Activated T-helper 1 cell treated with Interleukin-2 at 50 U/mL for 16 hours (primary cell): ENCODE measurements around the gene NUP35.

Source experiments
- DNase-seq: peaks from one replicate; pipeline ENCODE4 v3.0.0-alpha.2; 2020; ENCODE audit warnings: low read depth

Gene NUP35

GRCh38 chr2:183124222-183124956 lies at the start of gene NUP35:
TSS of gene NUP35 (plus strand) at chr2:183124443. CDS start at chr2:183124458, 15 bp downstream.
- peak; percentile 70 for DNase-seq

GRCh38 chr2:183078163-183078463 lies 46.1 kb upstream of the NUP35 start:
- no peak for DNase-seq

GRCh38 chr2:183078464-183079138 lies 45.6 kb upstream of the NUP35 start, which contains the start of gene DUSP19:
TSS of gene DUSP19 (plus strand) at chr2:183078747. CDS start at chr2:183078934, 187 bp downstream.
- DNase-seq = peak; percentile 58

- DNase-seq = no peak
Observed at GRCh38 chr2:183079139-183079775, 45.0 kb upstream of the NUP35 start.

- DNase-seq = no peak
Observed at GRCh38 chr2:183081911-183082310, 42.3 kb upstream of the NUP35 start.

GRCh38 chr2:183088061-183088460 lies 36.2 kb upstream of the NUP35 start:
- no peak for DNase-seq

GRCh38 chr2:183089192-183089851 lies 34.9 kb upstream of the NUP35 start:
- DNase-seq = no peak

GRCh38 chr2:183091318-183091953 lies 32.8 kb upstream of the NUP35 start:
- DNase-seq = no peak

GRCh38 chr2:183091954-183092345 lies 32.3 kb upstream of the NUP35 start:
- DNase-seq = no peak

- DNase-seq = no peak
Observed at GRCh38 chr2:183093857-183094657, 30.2 kb upstream of the NUP35 start.

GRCh38 chr2:183105402-183106134 lies 18.7 kb upstream of the NUP35 start:
- no peak for DNase-seq

GRCh38 chr2:183112577-183112976 lies 11.7 kb upstream of the NUP35 start:
- no peak for DNase-seq

GRCh38 chr2:183113630-183114029 lies 10.6 kb upstream of the NUP35 start:
- DNase-seq = no peak

- DNase-seq = no peak
Observed at GRCh38 chr2:183117226-183117625, 7.0 kb upstream of the NUP35 start.

GRCh38 chr2:183123117-183123958 lies 905 bp upstream of the NUP35 start:
- no peak for DNase-seq

GRCh38 chr2:183123959-183124221 lies 353 bp upstream of the NUP35 start:
- DNase-seq = no peak

- no peak for DNase-seq
Observed at GRCh38 chr2:183124957-183125255, 663 bp downstream of the NUP35 start.

GRCh38 chr2:183125659-183126341 lies 1.6 kb downstream of the NUP35 start:
- DNase-seq = no peak

- DNase-seq = no peak
Observed at GRCh38 chr2:183126635-183127034, 2.4 kb downstream of the NUP35 start.

GRCh38 chr2:183134016-183134415 lies 9.8 kb downstream of the NUP35 start:
- no peak for DNase-seq
